Retina (tissue), 1 donor: ENCODE data around the gene DDHD1.
"Not testable (repeated sequence)": the region's sequence is repeated elsewhere in the genome, so short reads cannot be mapped to it uniquely, and the experiment has no call there.

Experiments used
- DNase-seq: peaks from one replicate; pipeline ENCODE4 v3.0.0-alpha.2; 2016

DDHD1 gene

GRCh38 chr14:53151523-53152183, 1.5 kb downstream of the DDHD1 start:
- peak; percentile 86 for DNase-seq

- no peak for DNase-seq
Observed at GRCh38 chr14:53149668-53150316, 3.3 kb downstream of the DDHD1 start.

DNA sequence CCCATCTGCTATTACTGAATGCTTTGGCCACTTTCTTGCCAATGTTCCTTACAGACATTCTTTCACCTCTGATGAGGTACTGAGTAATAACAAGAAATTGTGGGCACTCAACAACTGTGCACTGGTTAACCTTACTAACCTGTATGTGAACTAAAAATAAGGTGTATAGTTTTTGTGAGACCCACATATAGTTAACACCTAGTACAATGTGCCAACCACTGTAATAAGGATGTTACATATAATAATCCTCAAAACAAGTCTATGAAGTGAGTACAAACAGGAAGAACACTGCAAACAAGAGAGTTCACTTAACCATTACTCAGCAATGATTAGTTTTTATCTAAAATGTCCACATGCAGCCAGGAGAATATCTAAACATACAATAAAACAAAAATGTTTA, 4.5 kb downstream of the DDHD1 start:
- DNase-seq: no peak

- DNase-seq: no peak
Observed at GRCh38 chr14:53147893-53148292, 5.2 kb downstream of the DDHD1 start.

DNA sequence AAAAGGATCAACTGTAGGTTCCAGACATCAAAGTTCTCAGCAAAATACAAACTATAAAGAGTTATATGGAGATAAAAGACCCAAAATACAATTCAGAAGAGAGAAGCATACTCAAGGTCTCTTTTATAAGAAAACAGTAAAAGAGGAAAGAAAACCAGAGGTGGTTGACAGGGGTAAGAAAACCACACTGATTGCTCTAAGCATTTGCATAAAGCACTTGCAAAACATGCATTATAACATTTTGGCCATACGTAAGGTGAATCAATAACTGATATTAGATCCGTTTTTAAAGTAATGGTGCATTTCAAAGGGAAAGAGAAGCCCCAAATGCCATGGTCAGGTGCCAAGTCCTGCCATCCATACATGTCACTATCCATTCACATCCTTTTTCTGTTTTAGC, 5.9 kb downstream of the DDHD1 start:
- no peak for DNase-seq

DNA sequence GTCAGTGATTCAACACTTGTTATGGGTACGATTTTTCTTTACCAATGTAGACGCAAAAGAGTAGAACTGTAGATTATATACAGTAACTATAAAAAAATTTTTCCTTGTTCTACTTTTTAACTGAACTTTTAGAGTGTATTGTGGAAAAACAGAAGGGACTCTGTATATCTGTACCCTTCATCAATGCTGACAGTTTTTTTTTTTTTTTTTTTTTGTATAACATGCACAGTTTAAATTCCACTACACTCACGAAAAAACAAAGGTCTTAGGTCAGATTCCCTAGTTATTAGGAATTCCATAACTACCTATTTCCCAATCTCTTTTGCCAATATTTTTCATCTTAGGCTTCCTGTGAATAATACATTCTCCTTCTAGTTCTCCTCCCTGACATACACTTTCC, 6.4 kb downstream of the DDHD1 start:
- DNase-seq: no peak

DNA sequence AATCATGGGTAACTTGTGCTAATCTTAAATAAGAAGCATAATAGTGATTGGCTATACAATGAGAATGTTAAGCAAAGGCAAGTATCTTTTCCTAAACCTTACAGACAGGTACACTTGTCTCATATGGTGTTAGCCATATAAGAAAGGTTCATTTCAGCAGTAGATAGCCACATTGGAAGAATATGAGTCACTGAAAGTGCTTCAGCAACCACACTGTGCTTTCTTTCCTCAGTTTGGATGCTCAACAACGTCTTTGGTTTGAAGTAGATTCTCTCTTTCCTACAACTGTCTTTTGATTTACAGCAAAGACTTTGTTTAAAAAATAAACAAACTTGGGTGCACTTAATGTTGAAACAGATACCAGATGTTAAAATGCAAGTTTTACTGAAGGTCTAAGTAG, 8.9 kb downstream of the DDHD1 start:
- DNase-seq: no peak

DNA sequence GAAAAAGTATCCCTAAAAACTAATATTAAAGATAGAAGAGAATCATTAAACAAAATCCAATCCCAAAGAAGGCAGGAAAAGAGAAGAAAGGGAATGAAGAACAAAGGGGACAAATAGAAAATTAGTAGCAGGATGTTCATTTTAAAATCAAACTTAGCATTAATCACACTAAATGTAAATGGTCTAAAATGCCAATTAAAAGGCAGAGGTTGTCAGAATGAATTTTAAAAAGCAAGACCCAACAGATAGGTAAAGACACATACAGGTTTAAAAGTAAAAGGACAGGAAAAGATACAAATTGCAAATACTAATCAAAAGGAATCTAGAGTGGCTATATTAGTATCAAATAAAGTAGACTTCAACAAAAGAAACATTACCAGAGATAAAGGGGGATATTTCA, 12.5 kb downstream of the DDHD1 start:
- no peak for DNase-seq

- DNase-seq: no peak
Observed at GRCh38 chr14:53137568-53138203, 15.4 kb downstream of the DDHD1 start.

DNA sequence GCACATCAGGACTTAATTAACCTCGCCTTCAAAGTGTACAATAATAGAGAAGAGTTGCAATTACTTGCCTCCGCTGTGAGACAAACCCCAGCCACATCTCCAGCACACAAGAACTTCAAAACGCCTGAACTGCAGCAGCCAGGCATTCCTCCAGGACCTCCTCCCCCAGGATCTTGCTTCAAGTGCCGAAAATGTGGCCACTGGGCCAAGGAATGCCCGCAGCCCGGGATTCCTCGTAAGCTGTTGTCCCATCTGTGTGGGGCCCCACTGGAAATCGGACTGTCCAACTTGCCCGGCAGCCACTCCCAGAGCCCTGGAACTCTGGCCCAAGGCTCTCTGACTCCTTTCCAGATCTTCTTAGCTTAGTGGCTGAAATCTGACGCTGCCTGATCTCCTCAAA, 22.6 kb downstream of the DDHD1 start:
- not testable (repeated sequence) for DNase-seq

DNA sequence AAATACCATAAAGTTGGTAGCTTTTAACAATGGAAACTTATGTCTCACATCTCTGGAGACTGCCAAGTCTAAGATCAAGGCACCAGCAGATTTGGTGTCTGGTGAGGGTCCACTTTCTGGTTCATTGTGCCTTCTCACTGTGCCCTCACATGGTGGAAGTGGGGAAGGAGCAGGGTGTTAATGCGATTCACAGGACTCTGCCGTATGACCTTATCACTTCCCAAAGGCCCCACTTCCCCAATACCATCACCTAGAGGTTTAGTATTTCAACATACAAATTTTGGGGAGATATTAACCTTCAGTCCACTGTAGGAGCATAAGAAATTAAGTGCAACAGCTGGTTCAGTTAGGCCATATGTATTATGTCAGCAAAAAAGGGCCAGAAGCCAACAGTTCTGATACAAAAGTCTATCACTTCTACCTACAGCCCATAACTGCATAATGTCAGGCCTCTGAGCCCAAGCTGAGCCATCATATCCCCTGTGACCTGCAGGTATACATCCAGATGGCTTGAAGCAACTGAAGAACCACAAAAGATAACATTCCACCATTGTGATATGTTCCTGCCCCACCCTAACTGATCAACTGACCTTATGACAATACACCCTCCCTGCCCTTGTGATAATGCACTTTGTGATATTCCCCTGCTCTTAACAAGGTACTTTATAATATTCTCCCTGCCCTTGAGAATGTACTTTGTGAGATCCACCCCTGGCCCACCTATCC, 24.7 kb downstream of the DDHD1 start:
- DNase-seq: no peak

- DNase-seq: no peak
Observed at GRCh38 chr14:53127832-53128231, 25.3 kb downstream of the DDHD1 start.

DNA sequence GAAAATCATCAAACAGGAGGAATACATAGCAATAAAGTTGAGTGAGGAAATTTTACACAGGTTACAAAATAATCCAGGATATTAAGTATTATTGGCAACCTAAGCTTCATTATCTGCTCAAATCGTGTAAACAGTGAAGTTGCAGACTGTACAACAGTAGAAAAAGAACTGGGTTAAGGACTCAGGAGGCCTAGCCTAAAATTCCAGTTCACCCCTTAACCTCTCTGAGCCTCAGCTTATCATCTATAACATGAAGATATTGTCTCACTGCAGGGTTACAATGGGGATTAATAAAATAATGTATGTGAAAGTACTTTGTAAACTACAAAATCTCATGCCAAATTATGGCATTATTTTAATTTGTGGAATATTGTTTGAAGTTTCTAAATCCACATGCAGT, 26.0 kb downstream of the DDHD1 start:
- no peak for DNase-seq

- no peak for DNase-seq
Observed at GRCh38 chr14:53126731-53127130, 26.4 kb downstream of the DDHD1 start.

- DNase-seq: no peak
Observed at GRCh38 chr14:53124786-53125185, 28.3 kb downstream of the DDHD1 start.

GRCh38 chr14:53121419-53121818, 31.7 kb downstream of the DDHD1 start:
- DNase-seq: not testable (repeated sequence)

GRCh38 chr14:53117479-53117878, 35.6 kb downstream of the DDHD1 start:
- DNase-seq: not testable (repeated sequence)

GRCh38 chr14:53113989-53114388, 39.1 kb downstream of the DDHD1 start:
- DNase-seq: no peak

DNA sequence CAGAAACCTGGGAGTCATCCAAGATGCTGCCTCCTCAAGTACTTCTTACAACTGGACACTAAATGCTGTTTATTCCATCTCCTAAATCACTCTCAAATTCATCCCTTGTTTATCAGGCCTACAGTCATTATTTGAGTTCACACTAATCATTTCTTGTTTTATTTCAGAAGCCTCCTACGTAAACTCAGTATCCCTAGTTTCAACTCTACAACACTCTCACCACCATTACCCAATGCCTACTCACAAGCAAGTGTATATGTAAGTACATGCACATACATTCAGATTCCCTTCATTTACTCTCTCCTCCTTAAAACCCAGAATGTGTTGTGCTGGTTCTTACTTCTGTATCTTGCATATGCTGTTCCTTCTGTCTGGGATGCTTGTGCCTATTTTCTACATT, 43.0 kb downstream of the DDHD1 start:
- no peak for DNase-seq

DNA sequence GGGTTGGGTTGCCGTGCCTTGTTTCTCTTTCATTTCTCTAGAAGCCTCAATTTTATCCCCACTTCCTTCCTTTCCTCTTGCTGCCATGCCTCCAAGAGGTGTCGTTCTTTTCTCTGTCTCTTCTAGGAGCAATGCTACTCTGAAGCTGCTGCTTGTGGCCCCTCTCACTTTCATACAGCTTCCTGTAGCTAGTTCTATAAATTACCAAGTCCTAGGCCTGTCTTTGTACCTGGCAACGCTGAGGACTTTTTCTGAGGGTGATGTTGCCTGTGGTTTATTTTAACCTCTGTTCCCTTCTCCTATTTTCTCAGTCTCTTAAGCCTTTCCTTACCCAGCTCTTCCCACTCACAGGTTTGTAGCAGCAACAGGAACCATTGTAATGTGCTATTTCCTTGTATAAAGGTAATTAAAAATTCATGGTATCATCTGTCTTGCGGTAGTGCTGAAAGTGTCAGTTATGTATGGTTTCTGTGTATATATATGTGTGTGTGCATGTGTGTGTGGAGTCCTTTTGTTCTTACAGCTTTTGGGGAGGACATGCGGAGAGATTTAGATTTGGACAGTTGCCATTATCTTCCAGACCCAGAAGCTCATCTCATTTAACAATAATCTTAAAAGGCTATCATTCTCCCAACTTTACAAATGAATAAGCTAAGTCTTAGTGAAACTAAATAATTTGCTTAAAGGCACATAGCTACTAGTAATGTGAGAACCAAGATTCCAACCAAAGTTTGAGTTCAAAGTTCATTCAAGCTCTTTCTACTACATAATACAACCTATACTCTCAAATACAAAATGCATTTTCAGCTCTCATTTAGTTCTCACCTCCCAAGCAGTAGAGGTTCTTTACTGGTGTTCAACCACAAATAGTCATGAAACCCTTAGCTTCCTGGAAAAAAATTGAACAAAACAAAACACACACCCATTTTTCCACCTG, 43.8 kb downstream of the DDHD1 start:
- DNase-seq: no peak

DNA sequence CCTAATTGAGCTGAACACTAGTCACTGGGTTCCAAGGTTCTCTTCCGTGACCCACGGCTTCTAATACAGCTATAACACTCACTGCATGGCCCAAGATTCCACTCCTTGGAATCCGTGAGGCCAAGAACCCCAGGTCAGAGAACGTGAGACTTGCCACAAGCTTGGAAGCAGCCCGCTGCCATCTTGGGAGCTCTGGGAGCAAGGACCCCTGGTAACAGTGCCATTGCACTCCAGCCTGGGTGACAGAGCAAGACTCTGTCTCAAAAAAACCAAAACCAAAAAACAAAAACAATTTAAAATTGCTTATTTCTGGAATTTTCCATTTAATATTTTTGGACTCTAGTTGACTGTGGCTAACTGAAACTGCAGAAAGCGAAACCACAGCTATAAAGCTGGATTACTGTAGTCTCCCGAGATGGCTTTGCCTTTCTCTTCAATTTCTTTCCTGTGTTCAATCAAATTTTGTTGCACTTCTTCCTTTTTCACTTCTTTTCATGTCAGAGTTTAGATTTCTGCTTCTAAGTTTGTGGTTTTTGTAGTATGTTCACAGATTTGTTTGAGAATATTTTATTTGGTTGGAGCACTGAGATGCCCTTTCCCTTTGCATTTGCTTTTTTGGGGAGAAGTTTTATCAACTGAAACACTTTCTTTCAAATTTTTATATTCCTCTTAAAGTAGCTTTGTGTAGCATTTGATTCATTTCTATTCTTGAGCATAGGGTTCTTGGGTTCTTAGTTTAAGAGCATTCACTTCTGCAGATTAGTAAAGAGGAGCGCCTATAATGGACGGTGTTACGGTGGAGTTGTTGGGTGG, 44.6 kb downstream of the DDHD1 start:
- DNase-seq: no peak

DNA sequence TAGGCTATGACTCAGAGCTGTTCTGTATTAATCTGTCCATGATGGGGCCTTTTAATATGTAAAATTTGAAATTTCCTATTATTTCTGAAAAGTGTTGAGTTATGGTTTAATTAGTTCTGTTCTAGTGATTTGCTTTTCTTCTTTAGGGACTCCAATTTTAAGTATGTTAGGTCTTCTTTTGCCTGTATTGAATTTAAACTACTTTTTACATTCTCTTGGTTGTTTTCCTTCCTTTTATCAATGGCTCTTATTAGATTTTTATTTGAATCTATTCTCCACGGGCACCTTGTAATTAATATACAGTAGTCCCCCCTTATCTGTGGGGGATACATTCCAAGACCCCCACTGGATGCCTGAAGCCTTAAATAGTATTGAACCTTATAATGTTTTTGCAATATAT, 46.4 kb downstream of the DDHD1 start:
- DNase-seq: no peak
